DOHH2 (cell line): Measurements from ENCODE around the gene FILIP1L.

Source experiments
- CTCF ChIP-seq: fragments of 200-600 bp; sonication (generic); IDR thresholded peaks from one replicate; pipeline ENCODE4 v1.5.1; 2014; ENCODE audit warnings: antibody characterized with exemption, mild to moderate bottlenecking, low read depth, low read length; ENCODE audit not compliant: poor library complexity, severe bottlenecking
- EZH2phosphoT487 ChIP-seq: fragments of 200-600 bp; sonication (generic); IDR thresholded peaks from 2 replicates; pipeline ENCODE4 v1.6.1; 2017; ENCODE audit warnings: borderline replicate concordance, mild to moderate bottlenecking, antibody characterized with exemption, low read length, moderate library complexity, mixed read lengths

GRCh38 chr3:99854756-99855298, 259.5 kb downstream of the FILIP1L start:
- no peak for TF ChIP-seq CTCF
- no peak for TF ChIP-seq EZH2phosphoT487
